ENCODE results near the gene ABCC6.
"Not testable (repeated sequence)": the region's sequence is repeated elsewhere in the genome, so short reads cannot be mapped to it uniquely, and the experiment has no call there.

GRCh38 chr16:16190966-16191365 lies 32.3 kb downstream of the ABCC6 start:
- TF ChIP-seq, protein P1, sequence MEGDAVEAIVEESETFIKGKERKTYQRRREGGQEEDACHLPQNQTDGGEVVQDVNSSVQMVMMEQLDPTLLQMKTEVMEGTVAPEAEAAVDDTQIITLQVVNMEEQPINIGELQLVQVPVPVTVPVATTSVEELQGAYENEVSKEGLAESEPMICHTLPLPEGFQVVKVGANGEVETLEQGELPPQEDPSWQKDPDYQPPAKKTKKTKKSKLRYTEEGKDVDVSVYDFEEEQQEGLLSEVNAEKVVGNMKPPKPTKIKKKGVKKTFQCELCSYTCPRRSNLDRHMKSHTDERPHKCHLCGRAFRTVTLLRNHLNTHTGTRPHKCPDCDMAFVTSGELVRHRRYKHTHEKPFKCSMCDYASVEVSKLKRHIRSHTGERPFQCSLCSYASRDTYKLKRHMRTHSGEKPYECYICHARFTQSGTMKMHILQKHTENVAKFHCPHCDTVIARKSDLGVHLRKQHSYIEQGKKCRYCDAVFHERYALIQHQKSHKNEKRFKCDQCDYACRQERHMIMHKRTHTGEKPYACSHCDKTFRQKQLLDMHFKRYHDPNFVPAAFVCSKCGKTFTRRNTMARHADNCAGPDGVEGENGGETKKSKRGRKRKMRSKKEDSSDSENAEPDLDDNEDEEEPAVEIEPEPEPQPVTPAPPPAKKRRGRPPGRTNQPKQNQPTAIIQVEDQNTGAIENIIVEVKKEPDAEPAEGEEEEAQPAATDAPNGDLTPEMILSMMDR (IDR thresholded peaks at IDR 0.05), result not testable (repeated sequence)
- TF ChIP-seq REST, POLR2AphosphoS5 (IDR thresholded peaks at IDR 0.05; ENCODE audit: low read depth, low read length): not testable (repeated sequence)

Measured in SK-N-SH (cell line).